CD14-positive monocyte (primary cell): ENCODE measurements around the gene SLC26A11. TPM values are rescaled to one million over a fixed set of nuclear protein-coding genes. Genes with fewer than 3 reads are reported as not detected.
A peak's percentile ranks its signal among the peaks of the same experiment; 100 is the strongest.

Experiments used
- DNase-seq, 3 donors: peaks; one replicate each; pipeline ENCODE4 v3.0.0-alpha.2; 2011 to 2022
- H2AFZ ChIP-seq: 2 replicates; pipeline ENCODE4 v1.6.0; 2012; ENCODE audit warnings: mild to moderate bottlenecking, low read depth, low read length, inconsistent platforms; ENCODE audit not compliant: insufficient read depth, poor library complexity, severe bottlenecking
- H3K27ac ChIP-seq, 2 donors: 1 replicate in 1 of 2; 2 replicates in 1 of 2; pipeline ENCODE4 v1.5.1; 2012 to 2013; ENCODE audit warnings: low read length in 2 of 2, control low read depth in 1 of 2, inconsistent platforms in 1 of 2, low read depth in 1 of 2, mild to moderate bottlenecking in 1 of 2
- H3K27me3 ChIP-seq, 2 donors: one replicate each; pipeline versions ENCODE4 v1.6.0 to v1.6.1; 2011 to 2013; ENCODE audit warnings: low read length in 2 of 2; ENCODE audit not compliant: control insufficient read depth in 2 of 2, insufficient read depth in 2 of 2
- H3K36me3 ChIP-seq, 2 donors: replicated peaks in 1 of 2; 1 replicate in 1 of 2; 2 replicates in 1 of 2; pipeline versions ENCODE4 v1.5.1 to v1.6.1; 2012 to 2013; ENCODE audit warnings: low read length in 2 of 2, control low read depth in 1 of 2, inconsistent platforms in 1 of 2, mild to moderate bottlenecking in 1 of 2; ENCODE audit not compliant: insufficient read depth in 2 of 2, control insufficient read depth in 1 of 2
- H3K4me1 ChIP-seq, 2 donors: 1 replicate in 1 of 2; 2 replicates in 1 of 2; pipeline versions ENCODE4 v1.5.1 to v1.6.1; 2012 to 2013; ENCODE audit warnings: low read length in 2 of 2, control low read depth in 1 of 2, inconsistent platforms in 1 of 2, mild to moderate bottlenecking in 1 of 2, moderate library complexity in 1 of 2; ENCODE audit not compliant: insufficient read depth in 2 of 2, control insufficient read depth in 1 of 2
- H3K4me2 ChIP-seq: replicated peaks from 2 replicates; pipeline ENCODE3; 2012; ENCODE audit warnings: low read length, moderate library complexity, mild to moderate bottlenecking; ENCODE audit not compliant: poor library complexity, severe bottlenecking; ENCODE audit errors: extremely low read depth
- H3K4me3 ChIP-seq, 3 experiments: fragments of 200-600 bp in 1 of 3; sonication (generic) in 1 of 3; replicated peaks in 1 of 3; 1 replicate in 2 of 3; 2 replicates in 1 of 3; pipeline ENCODE4 v1.5.1; 2011 to 2013; ENCODE audit warnings: low read length in 3 of 3, mild to moderate bottlenecking in 3 of 3, control low read depth in 2 of 3, low read depth in 2 of 3, inconsistent platforms in 1 of 3, moderate library complexity in 1 of 3
- H3K79me2 ChIP-seq: 2 replicates; pipeline ENCODE4 v1.6.0; 2012; ENCODE audit warnings: mild to moderate bottlenecking, control low read depth, inconsistent platforms, low read length, moderate library complexity; ENCODE audit not compliant: insufficient read depth
- H3K9ac ChIP-seq: 2 replicates; pipeline ENCODE4 v1.6.0; 2017; ENCODE audit warnings: low read length, mild to moderate bottlenecking; ENCODE audit not compliant: insufficient read depth, poor library complexity, severe bottlenecking
- H3K9me3 ChIP-seq, 2 donors: replicated peaks in 1 of 2; 1 replicate in 1 of 2; 2 replicates in 1 of 2; pipeline versions ENCODE4 v1.5.1 to v1.6.1; 2012 to 2013; ENCODE audit warnings: low read length in 2 of 2, control low read depth in 1 of 2; ENCODE audit not compliant: control insufficient read depth in 1 of 2, insufficient read depth in 1 of 2
- H4K20me1 ChIP-seq: 2 replicates; pipeline ENCODE4 v1.6.0; 2012; ENCODE audit warnings: mild to moderate bottlenecking, low read length, control low read depth, moderate library complexity; ENCODE audit not compliant: insufficient read depth
- H3K27ac Mint-ChIP-seq, 7 donors: one replicate each; pipeline ENCODE4 v1.8.0; 2020; ENCODE audit warnings: mild to moderate bottlenecking in 7 of 7, mixed read lengths in 7 of 7, moderate library complexity in 6 of 7, inconsistent platforms in 2 of 7
- H3K27me3 Mint-ChIP-seq, 3 donors: one replicate each; pipeline ENCODE4 v1.8.0; 2021 to 2022; ENCODE audit warnings: low read depth in 3 of 3, mild to moderate bottlenecking in 3 of 3, mixed read lengths in 3 of 3, moderate library complexity in 3 of 3, inconsistent platforms in 1 of 3
- H3K36me3 Mint-ChIP-seq, 2 donors: one replicate each; pipeline ENCODE4 v1.8.0; 2020; ENCODE audit warnings: mixed read lengths in 2 of 2, inconsistent platforms in 1 of 2, mild to moderate bottlenecking in 1 of 2
- H3K4me1 Mint-ChIP-seq: one replicate; pipeline ENCODE4 v1.8.0; 2020; ENCODE audit warnings: mild to moderate bottlenecking, mixed read lengths
- H3K4me3 Mint-ChIP-seq, 2 donors: one replicate each; pipeline ENCODE4 v1.8.0; 2020; ENCODE audit warnings: mild to moderate bottlenecking in 2 of 2, mixed read lengths in 2 of 2, moderate library complexity in 1 of 2
- H3K9me3 Mint-ChIP-seq, 7 donors: one replicate each; pipeline ENCODE4 v1.8.0; 2020 to 2022; ENCODE audit warnings: mixed read lengths in 7 of 7, mild to moderate bottlenecking in 6 of 7, moderate library complexity in 6 of 7, inconsistent platforms in 2 of 7
- CTCF ChIP-seq: fragments of 200-600 bp; IDR thresholded peaks from one replicate; pipeline ENCODE4 v1.8.0; 2022; ENCODE audit warnings: antibody characterized with exemption, mild to moderate bottlenecking
- WGBS: methylation state at CpG from one replicate; pipeline ENCODE4 v1.1.5; 2013; ENCODE audit warnings: missing lambda C conversion rate; ENCODE audit not compliant: insufficient coverage; 5-methylcytosine and 5-hydroxymethylcytosine counted together
- intact Hi-C, 2 donors: fragments of 100-400 bp; cut with micrococcal nuclease; formaldehyde crosslinking; loops; one replicate each; pipeline versions ENCODE4 v1.15.0 to v1.15.1; 2023
- polyA plus RNA-seq, 3 donors: library from polyadenylated mRNA; depleted of rRNA in 1 of 3; unstranded in 2 of 3; stranded (reverse) in 1 of 3; fragments of 300-500 nt in 2 of 3; fragments of >200 nt in 1 of 3; fragmentation: Illumina TruSeq in 2 of 3; gene quantifications; 1 replicate in 2 of 3; 2 replicates in 1 of 3; pipeline ENCODE4 v1.2.3, GENCODE V29; 2012 to 2021

Gene SLC26A11
- polyA plus RNA-seq, 3 donors, result 1.8 to 29.7 (median 2.6) TPM

- Histone ChIP-seq H3K4me2 (no peak overlapping the region), H3K79me2 (no peaks in the 10 kb centered on the region), H2AFZ (no peak overlapping the region), H4K20me1 (no peaks in the 10 kb centered on the region), H3K27me3 (peaks cover 0 to 18% of the 10 kb centered on the region in 2 donors), H3K4me1 (no peaks in the 10 kb centered on the region), H3K4me3 (no peak overlapping the region), H3K36me3 (peaks cover 0 to 2% of the 10 kb centered on the region in 2 donors), H3K27ac (no peak overlapping the region), H3K9ac (no peak overlapping the region), H3K9me3 (peaks cover 2 to 7% of the 10 kb centered on the region in 2 donors)
- WGBS, result 89% methylated on average over 3 of the region's 4 CpGs
- peaks cover 12 to 15% of the 10 kb centered on the region in 2 donors for H3K36me3 Mint-ChIP-seq
- DNase-seq, result no peak
- peak overlapping the region in 1 of 2 donors; percentile 7 for H3K4me3 Mint-ChIP-seq
- no peak overlapping the region for H3K27ac Mint-ChIP-seq
- no peaks in the 10 kb centered on the region for H3K4me1 Mint-ChIP-seq
- peaks cover 5 to 16% (median 7%) of the 10 kb centered on the region in 7 donors for H3K9me3 Mint-ChIP-seq
- peaks cover 23 to 48% (median 31%) of the 10 kb centered on the region in 3 donors for H3K27me3 Mint-ChIP-seq
- intact Hi-C loops, result no loop called here
- TF ChIP-seq CTCF, result no peak
Observed at GRCh38 chr17:80227156-80227555, 6.9 kb downstream of the SLC26A11 start.

GRCh38 chr17:80227666-80228065 lies 7.4 kb downstream of the SLC26A11 start:
- H3K36me3 ChIP-seq, result peaks cover 0 to 4% of the 10 kb centered on the region in 2 donors

More at GRCh38 chr17:80227666-80228065, 7.4 kb downstream of the SLC26A11 start:
- 96% methylated on average over 9 of the region's 11 CpGs for WGBS
- no peak overlapping the region for H2AFZ ChIP-seq
- Mint-ChIP-seq H3K27ac (no peak overlapping the region), H3K4me1 (no peaks in the 10 kb centered on the region), H3K4me3 (no peak overlapping the region), H3K27me3 (peaks cover 18 to 45% (median 27%) of the 10 kb centered on the region in 3 donors), H3K36me3 (peaks cover 14 to 16% of the 10 kb centered on the region in 2 donors), H3K9me3 (peaks cover 10 to 19% (median 12%) of the 10 kb centered on the region in 7 donors)
- no peaks in the 10 kb centered on the region for H3K79me2 ChIP-seq
- no peak for DNase-seq
- H3K9ac ChIP-seq, result no peak overlapping the region
- no peaks in the 10 kb centered on the region for H3K4me1 ChIP-seq
- H3K27ac ChIP-seq, result no peak overlapping the region
- H3K4me3 ChIP-seq, result no peak overlapping the region
- H3K27me3 ChIP-seq, result peaks cover 0 to 13% of the 10 kb centered on the region in 2 donors
- TF ChIP-seq CTCF, result no peak
- intact Hi-C loops, result no loop called here
- no peak overlapping the region for H3K4me2 ChIP-seq
- H3K9me3 ChIP-seq, result peaks cover 7 to 12% of the 10 kb centered on the region in 2 donors
- H4K20me1 ChIP-seq, result no peaks in the 10 kb centered on the region
